Medulla oblongata (tissue), 1 donor: ENCODE results near the gene SARS1.

Experiments
- DNase-seq: peaks from one replicate; pipeline ENCODE4 v3.0.0-alpha.2; 2015; ENCODE audit errors: extremely low spot score

The SARS1 gene

DNA sequence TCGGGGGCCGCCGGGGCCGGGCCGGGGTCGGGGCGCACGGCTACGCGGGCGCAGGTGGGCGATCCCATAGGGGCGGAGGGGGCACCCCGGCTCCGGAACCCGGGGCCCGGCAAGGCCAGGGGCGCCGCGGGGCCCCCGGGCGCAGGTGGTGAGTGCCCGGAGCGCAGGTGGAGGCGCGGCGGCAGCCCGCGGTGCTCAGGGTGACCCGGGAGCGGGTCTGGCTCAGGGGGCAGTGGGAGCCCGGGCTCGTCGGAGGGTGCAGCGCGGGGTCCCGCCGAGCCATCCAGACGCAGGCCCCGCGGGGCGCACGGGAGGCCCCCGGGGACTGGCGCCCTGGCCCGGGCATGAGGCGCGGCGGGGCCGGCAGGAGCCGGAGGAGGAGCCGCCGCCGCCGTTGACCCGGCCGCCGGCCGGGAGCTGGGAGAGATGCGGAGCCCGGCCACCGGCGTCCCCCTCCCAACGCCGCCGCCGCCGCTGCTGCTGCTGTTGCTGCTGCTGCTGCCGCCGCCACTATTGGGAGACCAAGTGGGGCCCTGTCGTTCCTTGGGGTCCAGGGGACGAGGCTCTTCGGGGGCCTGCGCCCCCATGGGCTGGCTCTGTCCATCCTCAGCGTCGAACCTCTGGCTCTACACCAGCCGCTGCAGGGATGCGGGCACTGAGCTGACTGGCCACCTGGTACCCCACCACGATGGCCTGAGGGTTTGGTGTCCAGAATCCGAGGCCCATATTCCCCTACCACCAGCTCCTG, 36.1 kb downstream of the SARS1 start:
- DNase-seq, result no peak

DNA sequence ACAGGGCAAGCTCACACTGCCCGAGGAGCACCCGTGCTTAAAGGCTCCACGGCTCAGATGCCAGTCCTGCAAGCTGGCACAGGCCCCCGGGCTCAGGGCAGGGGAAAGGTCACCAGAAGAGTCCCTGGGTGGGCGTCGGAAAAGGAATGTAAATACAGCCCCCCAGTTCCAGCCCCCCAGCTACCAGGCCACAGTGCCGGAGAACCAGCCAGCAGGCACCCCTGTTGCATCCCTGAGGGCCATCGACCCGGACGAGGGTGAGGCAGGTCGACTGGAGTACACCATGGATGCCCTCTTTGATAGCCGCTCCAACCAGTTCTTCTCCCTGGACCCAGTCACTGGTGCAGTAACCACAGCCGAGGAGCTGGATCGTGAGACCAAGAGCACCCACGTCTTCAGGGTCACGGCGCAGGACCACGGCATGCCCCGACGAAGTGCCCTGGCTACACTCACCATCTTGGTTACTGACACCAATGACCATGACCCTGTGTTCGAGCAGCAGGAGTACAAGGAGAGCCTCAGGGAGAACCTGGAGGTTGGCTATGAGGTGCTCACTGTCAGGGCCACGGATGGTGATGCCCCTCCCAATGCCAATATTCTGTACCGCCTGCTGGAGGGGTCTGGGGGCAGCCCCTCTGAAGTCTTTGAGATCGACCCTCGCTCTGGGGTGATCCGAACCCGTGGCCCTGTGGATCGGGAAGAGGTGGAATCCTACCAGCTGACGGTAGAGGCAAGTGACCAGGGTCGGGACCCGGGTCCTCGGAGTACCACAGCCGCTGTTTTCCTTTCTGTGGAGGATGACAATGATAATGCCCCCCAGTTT, 36.9 kb downstream of the SARS1 start:
- DNase-seq, result no peak

DNA sequence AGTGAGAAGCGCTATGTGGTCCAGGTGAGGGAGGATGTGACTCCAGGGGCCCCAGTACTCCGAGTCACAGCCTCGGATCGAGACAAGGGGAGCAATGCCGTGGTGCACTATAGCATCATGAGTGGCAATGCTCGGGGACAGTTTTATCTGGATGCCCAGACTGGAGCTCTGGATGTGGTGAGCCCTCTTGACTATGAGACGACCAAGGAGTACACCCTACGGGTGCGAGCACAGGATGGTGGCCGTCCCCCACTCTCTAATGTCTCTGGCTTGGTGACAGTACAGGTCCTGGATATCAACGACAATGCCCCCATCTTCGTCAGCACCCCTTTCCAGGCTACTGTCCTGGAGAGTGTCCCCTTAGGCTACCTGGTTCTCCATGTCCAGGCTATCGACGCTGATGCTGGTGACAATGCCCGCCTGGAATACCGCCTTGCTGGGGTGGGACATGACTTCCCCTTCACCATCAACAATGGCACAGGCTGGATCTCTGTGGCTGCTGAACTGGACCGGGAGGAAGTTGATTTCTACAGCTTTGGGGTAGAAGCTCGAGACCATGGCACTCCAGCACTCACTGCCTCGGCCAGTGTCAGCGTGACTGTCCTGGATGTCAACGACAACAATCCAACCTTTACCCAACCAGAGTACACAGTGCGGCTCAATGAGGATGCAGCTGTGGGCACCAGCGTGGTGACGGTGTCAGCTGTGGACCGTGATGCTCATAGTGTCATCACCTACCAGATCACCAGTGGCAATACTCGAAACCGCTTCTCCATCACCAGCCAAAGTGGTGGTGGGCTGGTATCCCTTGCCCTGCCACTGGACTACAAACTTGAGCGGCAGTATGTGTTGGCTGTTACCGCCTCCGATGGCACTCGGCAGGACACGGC, 37.8 kb downstream of the SARS1 start:
- DNase-seq, result no peak

DNA sequence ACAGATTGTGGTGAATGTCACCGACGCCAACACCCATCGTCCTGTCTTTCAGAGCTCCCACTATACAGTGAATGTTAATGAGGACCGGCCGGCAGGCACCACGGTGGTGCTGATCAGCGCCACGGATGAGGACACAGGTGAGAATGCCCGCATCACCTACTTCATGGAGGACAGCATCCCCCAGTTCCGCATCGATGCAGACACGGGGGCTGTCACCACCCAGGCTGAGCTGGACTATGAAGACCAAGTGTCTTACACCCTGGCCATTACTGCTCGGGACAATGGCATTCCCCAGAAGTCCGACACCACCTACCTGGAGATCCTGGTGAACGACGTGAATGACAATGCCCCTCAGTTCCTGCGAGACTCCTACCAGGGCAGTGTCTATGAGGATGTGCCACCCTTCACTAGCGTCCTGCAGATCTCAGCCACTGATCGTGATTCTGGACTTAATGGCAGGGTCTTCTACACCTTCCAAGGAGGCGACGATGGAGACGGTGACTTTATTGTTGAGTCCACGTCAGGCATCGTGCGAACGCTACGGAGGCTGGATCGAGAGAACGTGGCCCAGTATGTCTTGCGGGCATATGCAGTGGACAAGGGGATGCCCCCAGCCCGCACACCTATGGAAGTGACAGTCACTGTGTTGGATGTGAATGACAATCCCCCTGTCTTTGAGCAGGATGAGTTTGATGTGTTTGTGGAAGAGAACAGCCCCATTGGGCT, 38.6 kb downstream of the SARS1 start:
- no peak for DNase-seq

DNA sequence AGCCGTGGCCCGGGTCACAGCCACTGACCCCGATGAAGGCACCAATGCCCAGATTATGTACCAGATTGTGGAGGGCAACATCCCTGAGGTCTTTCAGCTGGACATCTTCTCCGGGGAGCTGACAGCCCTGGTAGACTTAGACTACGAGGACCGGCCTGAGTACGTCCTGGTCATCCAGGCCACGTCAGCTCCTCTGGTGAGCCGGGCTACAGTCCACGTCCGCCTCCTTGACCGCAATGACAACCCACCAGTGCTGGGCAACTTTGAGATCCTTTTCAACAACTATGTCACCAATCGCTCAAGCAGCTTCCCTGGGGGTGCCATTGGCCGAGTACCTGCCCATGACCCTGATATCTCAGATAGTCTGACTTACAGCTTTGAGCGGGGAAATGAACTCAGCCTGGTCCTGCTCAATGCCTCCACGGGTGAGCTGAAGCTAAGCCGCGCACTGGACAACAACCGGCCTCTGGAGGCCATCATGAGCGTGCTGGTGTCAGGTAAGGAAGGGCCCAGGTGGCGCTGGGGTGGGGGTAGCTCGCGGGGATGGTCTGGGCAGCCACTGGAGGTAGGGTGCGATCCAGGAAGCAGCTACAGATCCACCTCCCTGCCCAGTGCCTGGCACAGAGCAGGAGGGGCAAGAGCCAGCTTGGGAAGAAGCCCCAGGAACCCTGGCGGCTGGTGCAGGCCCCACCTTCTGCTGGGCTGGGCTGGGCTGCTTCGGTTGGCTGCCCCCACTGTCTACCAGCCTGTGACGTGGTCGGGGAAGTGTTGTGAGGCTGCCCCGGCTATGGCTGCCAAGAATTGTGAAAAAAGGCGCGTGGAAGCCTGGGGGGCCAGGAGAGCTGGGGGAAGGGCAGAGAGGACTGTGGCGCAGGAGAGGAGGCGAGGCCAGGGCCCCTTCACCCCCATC, 39.4 kb downstream of the SARS1 start:
- DNase-seq, result peak; percentile 93

DNA sequence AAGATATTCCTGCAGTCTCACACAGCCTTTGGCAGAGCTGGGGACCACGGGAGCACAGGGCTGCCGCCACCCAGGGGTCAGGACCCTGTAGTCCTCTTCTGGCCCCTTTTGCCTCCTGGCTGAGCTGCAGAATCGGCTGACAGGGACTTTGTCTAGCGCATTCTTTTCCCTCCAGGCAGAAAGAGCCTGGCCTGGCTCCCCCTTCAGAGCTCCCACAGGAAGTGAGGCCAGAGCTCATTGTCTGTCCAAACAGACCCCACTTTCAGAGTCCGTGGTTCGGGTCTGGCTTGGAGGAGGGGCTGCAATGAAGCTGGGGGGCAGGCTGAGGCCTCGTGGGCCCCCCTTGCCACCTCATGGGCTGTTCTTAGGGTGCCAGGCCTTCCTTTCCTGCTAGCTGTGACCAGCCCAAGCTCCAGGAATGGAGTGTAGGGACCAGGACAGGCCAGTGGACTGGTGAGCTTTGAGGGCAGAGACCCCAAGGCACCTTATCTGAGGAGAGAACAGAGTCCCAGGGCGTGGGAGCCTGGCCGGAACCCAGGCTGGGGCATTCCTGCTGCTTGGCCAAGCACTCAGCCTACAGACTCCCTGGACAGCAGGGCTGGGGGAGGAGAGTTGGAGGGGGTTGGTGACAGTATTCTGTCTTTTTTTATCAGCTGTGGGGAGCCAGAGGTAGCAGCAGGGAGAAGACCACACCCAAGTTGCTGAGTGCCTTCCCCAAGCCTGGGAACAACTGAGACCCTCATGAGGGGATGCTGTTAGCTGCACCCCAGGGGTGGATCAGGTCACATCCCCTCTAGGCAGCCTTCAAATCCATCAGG, 40.3 kb downstream of the SARS1 start:
- peak; percentile 69 for DNase-seq

DNA sequence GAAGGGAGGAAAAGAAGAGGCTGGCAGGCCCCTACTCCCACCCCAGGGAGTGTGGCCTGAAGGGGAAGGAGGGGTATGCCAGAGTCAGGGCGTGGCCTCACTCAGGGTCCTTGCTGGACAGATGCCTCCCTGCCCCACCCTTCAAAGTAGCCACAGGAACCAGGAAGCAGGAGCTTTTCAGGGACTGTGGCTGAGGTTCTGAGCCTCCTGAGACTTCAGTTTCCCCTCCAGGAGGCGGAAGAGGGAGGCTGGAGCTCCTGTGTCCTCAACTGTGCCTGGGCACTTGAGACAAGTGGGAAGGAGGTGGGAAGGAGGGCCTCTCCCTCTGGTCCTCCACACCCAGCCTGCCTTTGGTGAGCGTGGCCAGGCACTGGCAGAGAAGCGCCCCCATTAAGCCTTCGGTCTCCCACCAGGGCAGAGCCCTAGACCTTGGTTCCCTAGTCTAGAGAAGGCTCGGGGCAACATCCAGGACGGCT, 40.9 kb downstream of the SARS1 start:
- DNase-seq, result no peak

DNA sequence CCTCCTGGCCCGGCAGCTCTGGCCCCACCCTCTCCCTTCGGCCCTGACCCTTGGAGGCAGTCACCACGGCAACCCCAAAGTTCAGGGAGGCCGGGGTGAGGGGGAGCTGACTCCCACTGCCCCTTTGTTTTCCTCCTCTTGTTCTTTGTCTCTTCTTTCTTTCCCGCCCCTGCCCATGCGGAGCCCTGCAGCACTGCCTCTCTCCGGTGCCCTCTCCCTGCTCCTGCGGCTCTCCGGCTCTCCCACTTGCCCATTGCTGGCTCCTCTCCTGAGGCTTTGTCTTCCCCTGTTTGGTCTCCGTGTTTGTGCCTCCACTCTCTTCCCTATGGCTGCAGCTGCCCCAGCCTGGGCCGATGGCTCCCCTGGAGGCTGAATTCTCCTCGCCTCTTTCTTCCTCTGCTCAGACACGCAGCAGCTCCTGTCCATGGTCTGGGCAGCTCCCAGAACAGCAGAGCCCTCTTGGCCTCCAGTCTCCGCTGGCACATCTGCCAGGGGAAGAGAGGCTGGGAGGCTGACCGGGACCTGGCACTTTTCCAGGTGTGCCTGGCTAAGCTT, 41.5 kb downstream of the SARS1 start:
- no peak for DNase-seq

DNA sequence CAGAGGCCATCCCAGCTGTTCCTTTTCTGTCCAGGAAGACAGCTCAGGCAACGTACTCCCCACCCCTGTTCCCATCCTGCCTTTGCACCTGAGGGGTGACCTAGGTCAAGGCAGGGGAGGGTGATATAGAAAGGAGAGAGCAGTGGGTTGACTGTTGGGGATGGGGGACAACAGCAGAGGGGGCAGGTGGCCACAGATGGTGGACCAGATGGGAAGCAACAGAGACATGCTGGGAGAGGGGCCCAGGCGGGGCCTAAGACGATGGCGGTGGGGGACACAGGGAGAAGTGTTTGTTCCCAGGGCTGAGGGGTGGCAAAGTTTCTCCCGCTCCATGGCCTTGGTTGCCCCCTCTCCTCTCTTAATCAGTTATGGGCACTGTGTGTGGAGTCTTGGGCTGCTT, 42.0 kb downstream of the SARS1 start:
- no peak for DNase-seq

DNA sequence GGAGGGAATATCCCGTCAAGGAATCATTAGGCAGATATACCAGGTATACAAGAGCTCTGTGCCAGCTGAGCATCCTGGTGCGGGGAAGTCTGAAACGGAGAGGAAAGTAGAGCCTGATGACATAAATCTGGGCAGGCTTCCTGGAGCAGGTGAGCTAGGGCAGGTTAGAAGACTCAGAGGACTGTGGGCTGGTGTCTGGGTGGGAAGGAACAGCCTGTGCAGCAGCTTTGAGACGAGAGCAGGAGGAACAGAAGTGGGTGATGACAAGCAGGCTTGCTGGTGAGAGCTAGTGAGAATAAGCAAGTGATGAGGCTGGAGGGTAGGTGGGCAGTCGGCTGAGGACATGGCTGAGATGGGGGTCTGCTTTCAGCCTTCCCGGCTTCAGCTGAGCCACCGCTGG, 42.4 kb downstream of the SARS1 start:
- no peak for DNase-seq

DNA sequence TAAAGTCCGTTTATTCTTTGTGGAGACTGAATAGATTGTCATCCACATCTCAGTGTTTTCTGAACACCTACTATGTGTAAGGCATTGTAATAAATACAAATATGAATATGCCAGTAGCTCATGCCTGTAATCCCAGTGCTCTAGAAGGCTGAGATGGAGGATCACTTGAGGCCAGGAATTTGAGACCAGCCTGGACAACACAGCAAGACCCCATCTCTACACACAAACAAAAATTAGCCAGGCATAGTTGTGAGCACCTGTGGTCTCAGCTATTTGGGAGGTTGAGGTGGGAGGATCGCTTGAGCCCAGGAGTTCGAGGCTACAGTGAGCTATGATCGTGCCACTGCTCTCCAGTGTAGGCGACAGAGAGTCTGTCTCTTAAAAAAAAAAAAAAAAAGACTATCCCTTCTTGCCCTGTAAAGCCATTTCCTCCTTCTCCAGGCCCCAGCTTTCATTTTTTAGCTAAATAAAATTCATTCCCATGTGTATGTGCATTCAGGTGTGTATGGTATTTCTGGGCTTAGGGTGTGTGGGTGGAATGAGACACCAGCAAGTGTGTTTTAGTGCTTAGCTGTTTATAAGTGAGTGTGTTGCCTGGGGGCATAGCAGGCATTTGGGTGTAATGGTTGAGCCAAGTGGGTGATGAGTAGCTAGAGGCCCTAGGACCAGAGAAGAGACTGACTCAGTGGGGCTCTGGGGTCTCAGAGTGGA, 43.4 kb downstream of the SARS1 start:
- DNase-seq, result no peak

DNA sequence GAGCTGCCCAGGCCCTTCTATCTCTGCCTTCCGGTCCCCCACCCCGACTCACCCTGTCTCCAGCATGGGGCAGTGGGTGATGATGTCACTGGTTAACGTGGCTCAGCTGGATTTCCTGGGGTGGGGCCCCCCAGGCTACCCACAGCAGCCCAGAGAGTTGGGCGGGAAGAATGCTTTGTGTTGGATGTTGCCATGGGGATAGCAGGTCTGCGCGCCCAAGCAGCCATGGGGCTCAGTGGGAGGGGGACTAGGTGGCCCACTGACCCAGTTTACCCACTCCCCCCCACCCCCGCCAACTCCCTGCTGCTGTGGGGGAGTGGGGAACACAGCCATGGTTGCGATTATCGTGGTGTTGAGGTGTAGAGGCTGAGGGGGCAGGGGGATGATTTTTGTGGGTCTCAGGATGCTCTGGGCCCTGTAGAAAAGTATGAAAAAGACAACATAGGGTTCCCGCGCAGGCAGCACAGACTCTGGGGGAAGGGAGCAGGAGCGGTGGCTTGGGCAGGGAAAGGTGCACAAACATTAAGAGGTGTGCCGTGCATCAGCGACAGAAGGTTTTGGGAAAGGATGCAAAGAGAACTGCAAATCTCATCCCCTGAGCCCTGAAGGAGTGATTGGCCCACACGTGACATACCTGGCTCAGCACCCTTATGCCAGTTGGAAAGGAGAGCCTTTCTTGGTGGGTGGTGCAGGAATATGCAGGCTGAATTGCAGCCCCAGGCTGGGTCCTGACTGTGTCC, 44.1 kb downstream of the SARS1 start:
- DNase-seq, result no peak

DNA sequence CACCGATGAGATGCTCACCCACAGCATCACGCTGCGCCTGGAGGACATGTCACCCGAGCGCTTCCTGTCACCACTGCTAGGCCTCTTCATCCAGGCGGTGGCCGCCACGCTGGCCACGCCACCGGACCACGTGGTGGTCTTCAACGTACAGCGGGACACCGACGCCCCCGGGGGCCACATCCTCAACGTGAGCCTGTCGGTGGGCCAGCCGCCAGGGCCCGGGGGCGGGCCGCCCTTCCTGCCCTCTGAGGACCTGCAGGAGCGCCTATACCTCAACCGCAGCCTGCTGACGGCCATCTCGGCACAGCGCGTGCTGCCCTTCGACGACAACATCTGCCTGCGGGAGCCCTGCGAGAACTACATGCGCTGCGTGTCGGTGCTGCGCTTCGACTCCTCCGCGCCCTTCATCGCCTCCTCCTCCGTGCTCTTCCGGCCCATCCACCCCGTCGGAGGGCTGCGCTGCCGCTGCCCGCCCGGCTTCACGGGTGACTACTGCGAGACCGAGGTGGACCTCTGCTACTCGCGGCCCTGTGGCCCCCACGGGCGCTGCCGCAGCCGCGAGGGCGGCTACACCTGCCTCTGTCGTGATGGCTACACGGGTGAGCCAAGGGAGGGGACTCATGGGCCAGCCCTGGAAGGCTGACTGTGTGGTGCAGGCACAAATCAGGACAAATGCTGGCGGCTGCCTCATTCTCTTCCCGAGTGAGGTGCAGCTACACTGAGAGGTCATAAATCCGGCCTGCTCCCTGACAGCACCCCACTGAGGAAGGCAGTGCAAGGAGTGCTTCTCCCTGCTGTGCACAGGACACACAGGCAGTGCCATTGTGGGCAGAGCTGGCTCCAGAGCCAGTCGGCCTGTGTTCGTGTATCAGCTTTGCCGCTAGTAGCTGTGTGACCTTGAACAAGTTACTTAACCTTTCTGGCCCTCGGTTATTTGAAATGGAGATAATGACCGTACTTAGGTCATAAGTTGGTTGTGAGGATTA, 45.1 kb downstream of the SARS1 start:
- no peak for DNase-seq

DNA sequence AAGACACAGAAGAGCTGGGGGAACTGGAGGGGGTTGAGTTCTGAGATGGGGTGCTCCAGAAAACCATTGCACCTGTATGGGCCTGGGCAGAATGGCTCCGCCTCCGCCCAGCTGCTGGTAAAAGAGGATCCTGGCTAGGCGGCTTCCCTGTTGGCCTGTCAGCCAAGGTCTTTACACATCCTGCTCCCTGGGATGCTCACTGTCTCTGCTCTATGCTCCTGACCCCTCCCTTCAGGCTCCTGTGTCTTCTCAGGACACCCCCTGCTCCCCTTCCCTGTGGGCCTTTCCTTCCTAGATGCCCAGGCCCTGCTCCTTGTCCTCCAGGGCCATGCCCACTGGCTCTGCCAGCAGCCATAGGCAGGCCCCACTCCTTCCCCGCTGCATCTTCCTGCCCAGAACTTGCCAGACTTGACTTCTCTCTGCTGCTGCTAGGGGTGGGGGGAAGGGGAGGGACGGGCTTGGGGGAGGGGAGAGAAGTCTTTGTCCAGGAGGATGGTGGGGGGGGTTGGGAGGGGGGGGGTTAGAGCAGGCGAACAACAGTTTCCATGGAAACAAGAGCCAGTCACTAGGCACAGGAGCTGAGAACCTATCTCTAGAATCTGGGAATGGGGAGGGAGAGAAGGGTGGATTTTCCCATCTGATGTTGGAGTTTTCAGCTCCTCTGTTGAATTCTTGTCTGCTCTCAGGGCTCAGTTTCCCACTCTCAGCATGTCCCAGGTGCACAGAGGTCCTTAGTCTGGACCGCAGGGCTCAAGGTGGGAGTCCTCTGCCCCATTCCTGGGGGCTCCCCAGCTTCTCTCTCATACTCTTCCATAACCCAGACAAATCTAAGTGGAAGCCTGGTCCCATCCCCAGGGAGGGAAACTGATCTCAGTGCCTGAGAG, 46.2 kb downstream of the SARS1 start:
- no peak for DNase-seq

DNA sequence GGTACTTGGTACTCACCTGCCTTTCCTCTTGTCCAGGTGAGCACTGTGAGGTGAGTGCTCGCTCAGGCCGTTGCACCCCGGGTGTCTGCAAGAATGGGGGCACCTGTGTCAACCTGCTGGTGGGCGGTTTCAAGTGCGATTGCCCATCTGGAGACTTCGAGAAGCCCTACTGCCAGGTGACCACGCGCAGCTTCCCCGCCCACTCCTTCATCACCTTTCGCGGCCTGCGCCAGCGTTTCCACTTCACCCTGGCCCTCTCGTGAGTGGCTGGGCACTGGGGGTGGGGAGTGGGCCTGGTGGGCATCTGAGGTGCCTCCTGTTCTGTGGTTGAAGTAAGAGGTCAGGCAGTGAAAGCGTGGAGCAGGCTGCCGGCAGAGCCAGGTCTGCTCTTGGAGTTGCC, 47.3 kb downstream of the SARS1 start:
- DNase-seq, result no peak

DNA sequence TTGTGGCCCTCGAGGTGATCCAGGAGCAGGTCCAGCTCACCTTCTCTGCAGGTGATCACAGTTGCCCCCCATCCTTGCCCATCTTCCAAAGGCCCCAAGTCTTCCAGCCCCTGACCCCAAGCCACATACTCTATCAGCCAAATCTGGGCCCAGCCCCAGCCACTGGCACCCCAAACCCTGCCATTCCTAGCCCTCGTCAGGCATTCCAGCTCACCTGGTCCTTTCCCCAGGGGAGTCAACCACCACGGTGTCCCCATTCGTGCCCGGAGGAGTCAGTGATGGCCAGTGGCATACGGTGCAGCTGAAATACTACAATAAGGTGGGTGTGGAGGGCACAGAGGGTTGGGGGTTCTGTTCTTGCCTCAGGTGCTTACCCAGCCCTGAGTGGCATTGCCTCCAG, 47.9 kb downstream of the SARS1 start:
- DNase-seq, result no peak
